ENCODE data around the gene GMPPA.

GMPPA gene

DNA sequence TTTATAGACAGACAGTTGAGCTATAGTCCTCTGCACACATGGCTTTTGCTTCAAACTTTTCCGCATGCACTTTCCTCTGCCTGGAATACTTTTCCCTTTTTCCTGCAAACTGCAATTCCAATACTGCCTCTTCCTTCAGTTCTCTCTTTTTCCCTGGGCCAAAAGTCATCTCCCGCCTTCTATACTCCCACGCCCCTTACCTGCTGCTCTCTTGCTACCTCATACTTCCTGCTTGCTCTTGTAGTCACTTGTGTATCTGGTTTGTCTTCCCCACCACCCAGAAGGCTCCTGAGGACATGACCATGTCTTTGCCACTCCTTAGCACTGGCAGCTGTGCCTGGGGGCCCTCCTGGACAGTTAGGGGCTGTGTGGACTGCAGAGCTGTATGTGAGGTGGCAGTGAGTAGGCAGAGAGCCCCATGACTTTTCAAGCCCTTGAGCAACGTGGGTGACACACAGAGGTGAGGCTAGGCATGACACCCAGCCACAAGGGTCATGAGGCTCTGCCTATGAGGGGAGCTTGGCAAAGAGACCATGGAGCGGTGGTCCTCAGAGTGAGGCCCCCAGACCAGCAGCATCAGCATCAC lies 40.8 kb upstream of the GMPPA start:
- Histone ChIP-seq H3K79me1 (ENCODE audit: low read depth, low read length) (no peaks in the 10 kb centered on the region), H3K4ac (ENCODE audit: low read length) (no peak overlapping the region), H2AK5ac (ENCODE audit: low read depth, low read length) (no peak overlapping the region), H3K4me2 (ENCODE audit: insufficient read depth, low read length, poor library complexity, severe bottlenecking) (no peak overlapping the region), H3K9me3 (replicated peaks in 1 of 2; ENCODE audit: control insufficient read depth in 2 of 2, insufficient read depth in 1 of 2, low read depth in 1 of 2, low read length in 2 of 2) (no peaks in the 10 kb centered on the region), H3K18ac (ENCODE audit: low read length) (no peak overlapping the region), H3K9ac (ENCODE audit: low read depth, low read length, poor library complexity) (no peak overlapping the region), H3K4me1 (ENCODE audit: control insufficient read depth in 2 of 2, insufficient read depth in 1 of 2, low read depth in 1 of 2, low read length in 2 of 2) (peaks cover 34 to 40% of the 10 kb centered on the region in 2 donors), H2BK12ac (ENCODE audit: low read length) (no peak overlapping the region), H3K27me3 (ENCODE audit: control insufficient read depth in 3 of 3, insufficient read depth in 3 of 3, low read depth in 1 of 3, low read length in 3 of 3) (no peaks in the 10 kb centered on the region), H2BK5ac (ENCODE audit: low read length) (no peak overlapping the region), H2AFZ (ENCODE audit: low read length) (no peak overlapping the region), H4K8ac (ENCODE audit: low read depth, low read length) (no peak overlapping the region), H3K27ac (replicated peaks; ENCODE audit: low read length) (no peak overlapping the region), H3K23ac (ENCODE audit: low read depth, low read length, poor library complexity) (no peak overlapping the region), H2BK15ac (ENCODE audit: low read length) (no peak overlapping the region), H3K4me3 (ENCODE audit: low read length in 2 of 2) (no peak overlapping the region), H3K14ac (ENCODE audit: low read length) (no peak overlapping the region), H3K36me3 (replicated peaks in 1 of 2; ENCODE audit: control insufficient read depth in 2 of 2, insufficient read depth in 2 of 2, low read length in 2 of 2) (no peaks in the 10 kb centered on the region), H4K91ac (ENCODE audit: low read depth, low read length, poor library complexity) (no peak overlapping the region), H2BK120ac (ENCODE audit: low read depth, low read length) (no peak overlapping the region)
- no CpG with 5 or more reads among the region's 5 CpGs for WGBS, 2 donors (ENCODE audit: extremely low coverage in 2 of 2, insufficient read length in 2 of 2, insufficient replicate concordance in 1 of 2)
- no peak for DNase-seq (ENCODE audit: low spot score)

DNA sequence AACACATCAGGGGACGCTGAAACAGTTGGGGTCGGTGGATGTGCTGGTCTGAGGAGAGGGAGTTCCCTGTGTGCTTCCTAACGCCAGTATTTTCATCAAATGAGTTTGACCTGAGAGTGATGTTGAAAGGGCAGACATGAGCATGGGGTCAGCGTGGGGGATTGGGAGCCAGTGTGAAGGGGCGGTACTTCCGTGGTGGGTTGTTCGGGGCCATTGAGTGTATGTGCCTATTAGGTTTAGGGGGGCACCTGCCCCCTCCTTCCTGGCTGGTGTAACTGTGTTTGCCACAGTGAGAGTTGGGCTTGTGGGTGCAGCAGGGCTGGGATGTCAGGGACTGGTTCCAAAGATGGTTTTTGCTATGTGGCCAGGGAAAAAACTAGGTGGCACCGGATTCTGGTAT lies 39.7 kb upstream of the GMPPA start:
- Histone ChIP-seq H3K9ac (ENCODE audit: low read depth, low read length, poor library complexity) (no peak overlapping the region), H2BK120ac (ENCODE audit: low read depth, low read length) (no peak overlapping the region), H3K27ac (replicated peaks; ENCODE audit: low read length) (no peak overlapping the region), H3K79me1 (ENCODE audit: low read depth, low read length) (no peaks in the 10 kb centered on the region), H2BK15ac (ENCODE audit: low read length) (no peak overlapping the region), H3K4me1 (ENCODE audit: control insufficient read depth in 2 of 2, insufficient read depth in 1 of 2, low read depth in 1 of 2, low read length in 2 of 2) (peaks cover 26 to 32% of the 10 kb centered on the region in 2 donors), H3K4ac (ENCODE audit: low read length) (no peak overlapping the region), H3K36me3 (replicated peaks in 1 of 2; ENCODE audit: control insufficient read depth in 2 of 2, insufficient read depth in 2 of 2, low read length in 2 of 2) (no peaks in the 10 kb centered on the region), H3K4me2 (ENCODE audit: insufficient read depth, low read length, poor library complexity, severe bottlenecking) (no peak overlapping the region), H2BK5ac (ENCODE audit: low read length) (peak overlapping the region; percentile 14), H4K91ac (ENCODE audit: low read depth, low read length, poor library complexity) (no peak overlapping the region), H2AFZ (ENCODE audit: low read length) (no peak overlapping the region), H3K14ac (ENCODE audit: low read length) (no peak overlapping the region), H3K18ac (ENCODE audit: low read length) (no peak overlapping the region), H3K9me3 (replicated peaks in 1 of 2; ENCODE audit: control insufficient read depth in 2 of 2, insufficient read depth in 1 of 2, low read depth in 1 of 2, low read length in 2 of 2) (no peaks in the 10 kb centered on the region), H4K8ac (ENCODE audit: low read depth, low read length) (no peak overlapping the region), H2AK5ac (ENCODE audit: low read depth, low read length) (peak overlapping the region; percentile 24), H3K4me3 (ENCODE audit: low read length in 2 of 2) (no peak overlapping the region), H3K27me3 (ENCODE audit: control insufficient read depth in 3 of 3, insufficient read depth in 3 of 3, low read depth in 1 of 3, low read length in 3 of 3) (no peaks in the 10 kb centered on the region), H2BK12ac (ENCODE audit: low read length) (no peak overlapping the region), H3K23ac (ENCODE audit: low read depth, low read length, poor library complexity) (no peak overlapping the region)
- WGBS, 2 donors (ENCODE audit: extremely low coverage in 2 of 2, insufficient read length in 2 of 2, insufficient replicate concordance in 1 of 2), result no CpG with 5 or more reads among the region's 8 CpGs
- DNase-seq (ENCODE audit: low spot score), result no peak

DNA sequence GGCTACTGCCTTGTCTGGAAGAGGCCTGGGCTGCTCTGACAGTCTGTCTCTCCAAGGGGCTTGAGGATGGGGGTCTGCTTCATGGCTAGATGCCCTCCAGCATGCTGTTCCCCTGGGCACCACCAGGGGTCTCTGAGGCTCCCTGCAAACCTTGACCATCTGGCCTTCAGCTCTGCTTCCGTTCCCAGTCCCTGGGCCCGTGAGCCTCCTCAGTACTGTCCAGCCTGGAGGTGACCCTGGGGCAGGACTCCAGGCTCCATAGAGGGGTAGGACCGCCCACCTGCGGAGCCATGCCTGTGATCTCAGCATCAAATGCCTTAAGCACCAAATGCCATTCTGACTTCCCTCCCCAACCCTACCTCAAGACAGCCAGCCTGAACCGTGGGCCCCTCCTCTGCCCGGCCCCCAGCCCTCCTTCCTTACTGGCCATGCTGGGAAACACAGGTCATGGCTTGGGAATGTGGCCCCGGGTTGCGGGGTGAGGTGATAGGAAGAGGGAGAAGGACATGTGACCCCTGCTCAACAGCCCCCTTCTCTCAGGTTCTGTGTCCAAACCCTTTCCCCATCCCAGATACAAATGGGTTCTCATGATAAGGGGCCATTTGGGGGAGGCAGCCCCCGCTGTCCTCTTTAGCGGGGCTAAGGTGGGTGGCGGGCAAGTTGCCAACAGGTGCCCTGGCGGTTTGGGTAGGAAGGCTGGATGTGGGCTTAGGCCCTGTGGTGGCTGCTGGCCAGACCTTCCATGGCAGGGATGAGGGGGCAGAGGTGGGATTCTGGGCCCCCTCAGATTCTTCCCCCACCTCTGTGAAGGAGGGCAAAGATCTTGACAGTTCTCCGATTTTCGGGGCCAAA lies 39.0 kb upstream of the GMPPA start:
- H2AK5ac ChIP-seq (ENCODE audit: low read depth, low read length), result peak overlapping the region; percentile 33
- no peak overlapping the region for H4K8ac ChIP-seq (ENCODE audit: low read depth, low read length)
- no peaks in the 10 kb centered on the region for H3K27me3 ChIP-seq (ENCODE audit: control insufficient read depth in 3 of 3, insufficient read depth in 3 of 3, low read depth in 1 of 3, low read length in 3 of 3)
- no peak overlapping the region for H4K91ac ChIP-seq (ENCODE audit: low read depth, low read length, poor library complexity)
- no peaks in the 10 kb centered on the region for H3K9me3 ChIP-seq (replicated peaks in 1 of 2; ENCODE audit: control insufficient read depth in 2 of 2, insufficient read depth in 1 of 2, low read depth in 1 of 2, low read length in 2 of 2)
- H3K23ac ChIP-seq (ENCODE audit: low read depth, low read length, poor library complexity), result peak overlapping the region; percentile 90
- H2BK5ac ChIP-seq (ENCODE audit: low read length), result peak overlapping the region; percentile 14
- peak overlapping the region; percentile 71 for H2BK15ac ChIP-seq (ENCODE audit: low read length)
- no peaks in the 10 kb centered on the region for H3K79me1 ChIP-seq (ENCODE audit: low read depth, low read length)
- peak overlapping the region; percentile 42 for H2BK120ac ChIP-seq (ENCODE audit: low read depth, low read length)
- peak overlapping the region; percentile 72 for H3K14ac ChIP-seq (ENCODE audit: low read length)
- peak overlapping the region; percentile 81 for H2AFZ ChIP-seq (ENCODE audit: low read length)
- no CpG with 5 or more reads among the region's 14 CpGs for WGBS, 2 donors (ENCODE audit: extremely low coverage in 2 of 2, insufficient read length in 2 of 2, insufficient replicate concordance in 1 of 2)
- peaks cover 24 to 27% of the 10 kb centered on the region in 2 donors for H3K4me1 ChIP-seq (ENCODE audit: control insufficient read depth in 2 of 2, insufficient read depth in 1 of 2, low read depth in 1 of 2, low read length in 2 of 2)
- no peak overlapping the region for H3K4me2 ChIP-seq (ENCODE audit: insufficient read depth, low read length, poor library complexity, severe bottlenecking)
- H3K27ac ChIP-seq (replicated peaks; ENCODE audit: low read length), result no peak overlapping the region
- H3K4ac ChIP-seq (ENCODE audit: low read length), result peak overlapping the region; percentile 71
- peak overlapping the region; percentile 88 for H3K18ac ChIP-seq (ENCODE audit: low read length)
- no peaks in the 10 kb centered on the region for H3K36me3 ChIP-seq (replicated peaks in 1 of 2; ENCODE audit: control insufficient read depth in 2 of 2, insufficient read depth in 2 of 2, low read length in 2 of 2)
- DNase-seq (ENCODE audit: low spot score), result peak; percentile 64
- no peak overlapping the region for H2BK12ac ChIP-seq (ENCODE audit: low read length)
- H3K9ac ChIP-seq (ENCODE audit: low read depth, low read length, poor library complexity), result peak overlapping the region; percentile 57
- no peak overlapping the region for H3K4me3 ChIP-seq (ENCODE audit: low read length in 2 of 2)

DNA sequence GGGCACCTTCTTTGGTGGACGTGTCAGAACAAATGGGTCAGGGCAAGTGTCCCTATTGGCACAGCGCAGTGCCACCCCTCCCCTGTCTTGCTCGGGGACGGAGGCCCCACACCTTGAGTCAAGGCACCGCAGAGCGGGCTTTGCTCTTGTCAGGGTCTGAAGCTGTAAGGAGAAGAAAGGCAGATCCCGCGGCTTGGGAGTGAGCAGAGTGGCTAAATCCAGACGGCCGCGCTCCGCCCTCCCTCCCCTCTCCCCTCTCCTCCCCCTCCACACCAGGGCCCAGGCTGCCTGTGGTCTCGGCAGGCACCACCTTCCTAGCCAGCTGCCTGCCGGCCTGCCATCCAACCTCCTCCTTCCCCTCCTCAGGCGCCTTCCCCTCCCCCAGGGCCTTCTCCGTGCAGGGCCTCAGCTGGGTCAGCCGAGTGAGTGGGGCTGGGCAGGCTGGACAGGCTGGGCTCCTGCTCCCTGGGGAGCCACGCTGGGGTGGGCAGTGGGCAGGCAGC lies 38.2 kb upstream of the GMPPA start:
- no peaks in the 10 kb centered on the region for H3K27me3 ChIP-seq (ENCODE audit: control insufficient read depth in 3 of 3, insufficient read depth in 3 of 3, low read depth in 1 of 3, low read length in 3 of 3)
- H3K4me3 ChIP-seq (ENCODE audit: low read length in 2 of 2), result no peak overlapping the region
- H2BK12ac ChIP-seq (ENCODE audit: low read length), result peak overlapping the region; percentile 87
- peak overlapping the region; percentile 89 for H4K8ac ChIP-seq (ENCODE audit: low read depth, low read length)
- H3K4me1 ChIP-seq (ENCODE audit: control insufficient read depth in 2 of 2, insufficient read depth in 1 of 2, low read depth in 1 of 2, low read length in 2 of 2), result peaks cover 24 to 27% of the 10 kb centered on the region in 2 donors
- no peak overlapping the region for H2BK120ac ChIP-seq (ENCODE audit: low read depth, low read length)
- H3K9me3 ChIP-seq (replicated peaks in 1 of 2; ENCODE audit: control insufficient read depth in 2 of 2, insufficient read depth in 1 of 2, low read depth in 1 of 2, low read length in 2 of 2), result no peaks in the 10 kb centered on the region
- no peak overlapping the region for H4K91ac ChIP-seq (ENCODE audit: low read depth, low read length, poor library complexity)
- H3K27ac ChIP-seq (replicated peaks; ENCODE audit: low read length), result peak overlapping the region; percentile 12
- H3K36me3 ChIP-seq (replicated peaks in 1 of 2; ENCODE audit: control insufficient read depth in 2 of 2, insufficient read depth in 2 of 2, low read length in 2 of 2), result no peaks in the 10 kb centered on the region
- H3K4me2 ChIP-seq (ENCODE audit: insufficient read depth, low read length, poor library complexity, severe bottlenecking), result peak overlapping the region; percentile 44
- H3K23ac ChIP-seq (ENCODE audit: low read depth, low read length, poor library complexity), result peak overlapping the region; percentile 94
- H2AK5ac ChIP-seq (ENCODE audit: low read depth, low read length), result peak overlapping the region; percentile 66
- H2BK5ac ChIP-seq (ENCODE audit: low read length), result peak overlapping the region; percentile 19
- H3K79me1 ChIP-seq (ENCODE audit: low read depth, low read length), result no peaks in the 10 kb centered on the region
- peak overlapping the region; percentile 91 for H2BK15ac ChIP-seq (ENCODE audit: low read length)
- DNase-seq (ENCODE audit: low spot score), result peak; percentile 59
- WGBS, 2 donors (ENCODE audit: extremely low coverage in 2 of 2, insufficient read length in 2 of 2, insufficient replicate concordance in 1 of 2), result no CpG with 5 or more reads among the region's 18 CpGs
- H2AFZ ChIP-seq (ENCODE audit: low read length), result peak overlapping the region; percentile 81
- no peak overlapping the region for H3K4ac ChIP-seq (ENCODE audit: low read length)
- H3K9ac ChIP-seq (ENCODE audit: low read depth, low read length, poor library complexity), result peak overlapping the region; percentile 83
- peak overlapping the region; percentile 72 for H3K14ac ChIP-seq (ENCODE audit: low read length)
- peak overlapping the region; percentile 92 for H3K18ac ChIP-seq (ENCODE audit: low read length)
